ENCODE measurements around the gene RANBP17. TPM values are rescaled to one million over a fixed set of nuclear protein-coding genes. Genes with fewer than 3 reads are reported as not detected.

The RANBP17 gene
- total RNA-seq, 1 experiment from 2014 or later: 14.5 TPM

DNA sequence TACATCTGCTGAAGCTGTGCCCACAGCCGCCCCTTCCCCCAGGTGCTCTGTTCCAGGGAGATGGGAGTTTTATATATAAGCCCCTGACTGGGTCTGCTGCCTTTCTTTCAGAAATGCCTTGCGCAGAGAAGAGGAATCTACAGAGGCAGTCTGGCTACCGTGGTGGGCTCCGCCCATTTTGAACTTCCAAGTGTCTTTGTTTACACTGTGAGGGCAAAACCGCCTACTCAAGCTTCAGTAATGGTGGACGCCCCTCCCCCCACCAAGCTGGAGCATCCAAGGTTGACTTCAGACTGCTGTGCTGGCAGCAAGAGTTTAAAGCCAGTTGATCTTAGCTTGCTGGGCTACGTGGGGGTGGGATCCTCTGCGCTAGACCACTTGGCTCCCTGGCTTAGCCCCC lies 41.3 kb downstream of the RANBP17 start:
- Histone ChIP-seq H4K20me1 (ENCODE audit: insufficient read depth) (no peaks in the 10 kb centered on the region), H3K79me2 (ENCODE audit: low read depth) (0 out of 2 replicates have a peak, but pooled peaks cover 5% of the 10 kb centered on the region), H3K27me3 (ENCODE audit: insufficient read depth, low read depth) (no peaks in the 10 kb centered on the region), H3K4me3 (no peak overlapping the region), H3K36me3 (ENCODE audit: low read depth) (0 out of 2 replicates have a peak, but pooled peaks cover 15% of the 10 kb centered on the region), H3K4me2 (no peak overlapping the region), H3K27ac (no peak overlapping the region), H3K9me3 (ENCODE audit: insufficient read depth, low read depth) (peaks cover 16% of the 10 kb centered on the region; the same call in 1 of the 2 replicates), H3K4me1 (replicated peaks; ENCODE audit: insufficient read depth) (no peaks in the 10 kb centered on the region), H3K9me2 (ENCODE audit: insufficient read depth) (0 out of 2 replicates have a peak, but pooled peaks cover 3% of the 10 kb centered on the region), H3F3A (ENCODE audit: insufficient read depth, low read depth) (no peaks in the 10 kb centered on the region), H2AFZ (no peak overlapping the region)
- ChIA-PET CTCF (no interaction called here), POLR2A (ENCODE audit: unreplicated experiment) (no interaction called here)
- TF ChIP-seq EZH2 (IDR thresholded peaks at IDR 0.05; ENCODE audit: low read depth): no peak
- TF ChIP-seq, protein P1, sequence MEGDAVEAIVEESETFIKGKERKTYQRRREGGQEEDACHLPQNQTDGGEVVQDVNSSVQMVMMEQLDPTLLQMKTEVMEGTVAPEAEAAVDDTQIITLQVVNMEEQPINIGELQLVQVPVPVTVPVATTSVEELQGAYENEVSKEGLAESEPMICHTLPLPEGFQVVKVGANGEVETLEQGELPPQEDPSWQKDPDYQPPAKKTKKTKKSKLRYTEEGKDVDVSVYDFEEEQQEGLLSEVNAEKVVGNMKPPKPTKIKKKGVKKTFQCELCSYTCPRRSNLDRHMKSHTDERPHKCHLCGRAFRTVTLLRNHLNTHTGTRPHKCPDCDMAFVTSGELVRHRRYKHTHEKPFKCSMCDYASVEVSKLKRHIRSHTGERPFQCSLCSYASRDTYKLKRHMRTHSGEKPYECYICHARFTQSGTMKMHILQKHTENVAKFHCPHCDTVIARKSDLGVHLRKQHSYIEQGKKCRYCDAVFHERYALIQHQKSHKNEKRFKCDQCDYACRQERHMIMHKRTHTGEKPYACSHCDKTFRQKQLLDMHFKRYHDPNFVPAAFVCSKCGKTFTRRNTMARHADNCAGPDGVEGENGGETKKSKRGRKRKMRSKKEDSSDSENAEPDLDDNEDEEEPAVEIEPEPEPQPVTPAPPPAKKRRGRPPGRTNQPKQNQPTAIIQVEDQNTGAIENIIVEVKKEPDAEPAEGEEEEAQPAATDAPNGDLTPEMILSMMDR (conservative IDR thresholded peaks at IDR 0.05): no peak
- intact Hi-C loops (cut with micrococcal nuclease; ENCODE audit: unreplicated experiment): no loop called here
- DNase-seq: no peak
- BruUV-seq (replicated peaks): no TSS peak

DNA sequence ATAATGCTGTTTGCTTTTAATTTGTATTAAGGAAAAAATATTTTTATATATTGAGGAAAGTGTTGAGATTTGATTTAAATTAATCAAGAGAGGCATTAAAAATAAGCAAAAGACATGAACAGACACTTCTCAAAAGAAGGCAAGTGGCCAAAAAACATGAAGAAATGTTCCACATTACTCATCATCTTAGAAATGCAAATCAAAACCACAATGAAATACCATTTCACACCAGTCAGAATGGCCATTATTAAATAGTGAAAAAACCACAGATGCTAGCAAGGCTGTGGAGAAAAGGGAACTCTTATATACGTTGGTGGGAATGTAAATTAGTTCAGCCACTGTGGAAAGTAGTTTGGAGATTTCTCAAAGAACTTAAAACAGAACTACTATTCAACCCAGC lies 45.9 kb downstream of the RANBP17 start:
- no peak overlapping the region for H3K27ac ChIP-seq
- TF ChIP-seq EZH2 (IDR thresholded peaks at IDR 0.05; ENCODE audit: low read depth): no peak
- TF ChIP-seq, protein P1 (conservative IDR thresholded peaks at IDR 0.05): no peak
- H3K4me1 ChIP-seq (replicated peaks; ENCODE audit: insufficient read depth): no peaks in the 10 kb centered on the region
- ChIA-PET POLR2A (ENCODE audit: unreplicated experiment) (no interaction called here), CTCF (no interaction called here)
- no peaks in the 10 kb centered on the region for H3K27me3 ChIP-seq (ENCODE audit: insufficient read depth, low read depth)
- peak in 1 of 2 experiments; percentile 64 for DNase-seq
- no TSS peak for BruUV-seq (replicated peaks)
- H3K9me2 ChIP-seq (ENCODE audit: insufficient read depth): no peaks in the 10 kb centered on the region
- peaks cover 16% of the 10 kb centered on the region; the same call in 1 of the 2 replicates for H3K9me3 ChIP-seq (ENCODE audit: insufficient read depth, low read depth)
- no peak overlapping the region for H2AFZ ChIP-seq
- H3F3A ChIP-seq (ENCODE audit: insufficient read depth, low read depth): no peaks in the 10 kb centered on the region
- 0 out of 2 replicates have a peak, but pooled peaks cover 15% of the 10 kb centered on the region for H3K36me3 ChIP-seq (ENCODE audit: low read depth)
- H3K4me2 ChIP-seq: no peak overlapping the region
- intact Hi-C loops (cut with micrococcal nuclease; ENCODE audit: unreplicated experiment): no loop called here
- H3K4me3 ChIP-seq: no peak overlapping the region
- H3K79me2 ChIP-seq (ENCODE audit: low read depth): no peaks in the 10 kb centered on the region
- H4K20me1 ChIP-seq (ENCODE audit: insufficient read depth): no peaks in the 10 kb centered on the region

DNA sequence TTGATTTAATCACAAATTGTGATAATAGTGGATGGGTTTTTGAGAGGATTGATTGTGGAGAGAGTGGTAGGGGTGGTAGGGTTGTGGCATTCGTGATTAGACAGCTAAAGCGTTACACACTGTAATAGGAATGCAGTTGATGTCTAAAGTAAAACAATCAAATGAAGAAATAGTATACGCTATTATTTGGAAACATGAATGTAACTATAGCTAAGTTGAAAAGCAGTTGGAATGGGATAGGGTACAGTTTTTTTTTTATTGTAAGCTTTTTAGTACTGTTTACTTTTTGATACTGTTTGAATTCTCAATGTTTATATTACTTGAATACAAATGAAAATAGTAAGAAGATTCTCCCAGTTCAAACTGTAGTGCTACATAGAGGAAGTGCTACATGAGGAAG lies 51.8 kb downstream of the RANBP17 start:
- Histone ChIP-seq H3K4me2 (no peak overlapping the region), H4K20me1 (ENCODE audit: insufficient read depth) (no peaks in the 10 kb centered on the region), H2AFZ (no peak overlapping the region), H3F3A (ENCODE audit: insufficient read depth, low read depth) (no peaks in the 10 kb centered on the region; the same call in 1 of the 2 replicates), H3K4me1 (replicated peaks; ENCODE audit: insufficient read depth) (no peaks in the 10 kb centered on the region), H3K9me3 (ENCODE audit: insufficient read depth, low read depth) (no peaks in the 10 kb centered on the region), H3K9me2 (ENCODE audit: insufficient read depth) (no peaks in the 10 kb centered on the region), H3K79me2 (ENCODE audit: low read depth) (no peaks in the 10 kb centered on the region), H3K27ac (no peak overlapping the region), H3K36me3 (ENCODE audit: low read depth) (no peaks in the 10 kb centered on the region), H3K27me3 (ENCODE audit: insufficient read depth, low read depth) (no peaks in the 10 kb centered on the region), H3K4me3 (no peak overlapping the region)
- CTCF ChIA-PET: interaction anchor here (0.7 kb wide), 1 partner anchor 359 kb away, joined by 3 read pairs; no protein-coding TSS in a partner anchor
- TF ChIP-seq, protein P1 (conservative IDR thresholded peaks at IDR 0.05): no peak
- no peak for TF ChIP-seq EZH2 (IDR thresholded peaks at IDR 0.05; ENCODE audit: low read depth)
- BruUV-seq (replicated peaks): no TSS peak
- intact Hi-C loops (cut with micrococcal nuclease; ENCODE audit: unreplicated experiment): loop anchor here (10.0 kb wide), 1 partner anchor 169 kb away; no protein-coding TSS in a partner anchor
- no peak for DNase-seq
- POLR2A ChIA-PET (ENCODE audit: unreplicated experiment): no interaction called here

Data from PC-9 (cell line).